Sigmoid colon (tissue), 4 donors: ENCODE data around the gene DSG4.

ENCODE experiments used
- EP300 ChIP-seq, 4 donors: sonication (generic); formaldehyde crosslinking; IDR thresholded peaks; one replicate each; pipeline ENCODE4 v1.6.1; 2017; ENCODE audit warnings: antibody characterized with exemption in 4 of 4
- POLR2A ChIP-seq, 2 donors: fragments of 450-650 bp; IDR thresholded peaks; one replicate each; pipeline ENCODE4 v1.6.1; 2016; ENCODE audit warnings: antibody characterized with exemption in 2 of 2, mild to moderate bottlenecking in 2 of 2, moderate library complexity in 2 of 2
- POLR2AphosphoS5 ChIP-seq, 4 donors: sonication (generic); formaldehyde crosslinking; IDR thresholded peaks; one replicate each; pipeline ENCODE4 v1.6.1; 2017; ENCODE audit warnings: antibody characterized with exemption in 4 of 4
- TF ChIP-seq, protein P1 (sequence below), 4 experiments: fragments of 450-650 bp in 3 of 4; fragments of 200-600 bp in 1 of 4; IDR thresholded peaks; one replicate each; pipeline ENCODE4 v1.5.1; 2016 to 2019; ENCODE audit warnings: antibody characterized with exemption in 4 of 4, mild to moderate bottlenecking in 3 of 4, moderate library complexity in 2 of 4

DNA sequence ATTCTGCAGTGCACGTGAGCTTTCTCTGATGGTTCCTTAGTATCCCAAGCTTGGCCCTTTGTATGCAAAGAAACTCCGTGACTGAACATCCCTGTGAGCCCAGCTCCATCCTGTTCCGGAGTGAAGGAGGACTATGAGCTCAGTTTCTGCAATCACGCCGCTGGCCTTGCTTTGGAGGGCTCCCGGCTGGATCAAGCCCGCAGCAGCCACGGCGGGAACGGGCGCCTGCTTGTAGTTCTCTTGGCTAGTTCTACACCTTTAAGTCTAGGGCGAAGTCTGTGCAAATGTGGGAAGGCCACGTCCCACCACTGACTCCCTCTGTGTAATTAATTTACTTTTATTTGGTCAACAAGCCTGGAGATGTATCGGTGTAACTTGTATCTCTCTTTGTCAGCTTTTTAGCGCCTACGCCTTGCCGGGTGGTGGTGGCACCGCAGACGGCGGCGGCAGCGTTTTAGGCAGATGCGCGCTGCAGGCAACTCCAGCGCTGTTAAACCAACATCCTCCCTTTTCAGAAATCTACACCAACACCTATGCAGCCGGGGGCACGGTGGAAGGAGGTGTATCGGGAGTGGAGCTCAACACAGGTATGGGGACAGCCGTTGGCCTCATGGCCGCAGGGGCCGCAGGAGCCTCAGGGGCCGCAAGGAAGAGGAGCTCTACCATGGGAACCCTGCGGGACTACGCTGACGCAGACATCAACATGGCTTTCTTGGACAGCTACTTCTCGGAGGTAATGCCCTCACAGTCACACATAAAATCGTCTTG lies 34.3 kb downstream of the DSG4 start:
- TF ChIP-seq, protein P1, sequence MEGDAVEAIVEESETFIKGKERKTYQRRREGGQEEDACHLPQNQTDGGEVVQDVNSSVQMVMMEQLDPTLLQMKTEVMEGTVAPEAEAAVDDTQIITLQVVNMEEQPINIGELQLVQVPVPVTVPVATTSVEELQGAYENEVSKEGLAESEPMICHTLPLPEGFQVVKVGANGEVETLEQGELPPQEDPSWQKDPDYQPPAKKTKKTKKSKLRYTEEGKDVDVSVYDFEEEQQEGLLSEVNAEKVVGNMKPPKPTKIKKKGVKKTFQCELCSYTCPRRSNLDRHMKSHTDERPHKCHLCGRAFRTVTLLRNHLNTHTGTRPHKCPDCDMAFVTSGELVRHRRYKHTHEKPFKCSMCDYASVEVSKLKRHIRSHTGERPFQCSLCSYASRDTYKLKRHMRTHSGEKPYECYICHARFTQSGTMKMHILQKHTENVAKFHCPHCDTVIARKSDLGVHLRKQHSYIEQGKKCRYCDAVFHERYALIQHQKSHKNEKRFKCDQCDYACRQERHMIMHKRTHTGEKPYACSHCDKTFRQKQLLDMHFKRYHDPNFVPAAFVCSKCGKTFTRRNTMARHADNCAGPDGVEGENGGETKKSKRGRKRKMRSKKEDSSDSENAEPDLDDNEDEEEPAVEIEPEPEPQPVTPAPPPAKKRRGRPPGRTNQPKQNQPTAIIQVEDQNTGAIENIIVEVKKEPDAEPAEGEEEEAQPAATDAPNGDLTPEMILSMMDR (IDR thresholded peaks at IDR 0.05), result no peak
- TF ChIP-seq EP300 (IDR thresholded peaks at IDR 0.05) (no peak), POLR2A (IDR thresholded peaks at IDR 0.05) (no peak), POLR2AphosphoS5 (IDR thresholded peaks at IDR 0.05) (no peak)
